ENCODE data around the gene B3GALT2. TPM values are rescaled to one million over a fixed set of nuclear protein-coding genes. Genes with fewer than 3 reads are reported as not detected.

The B3GALT2 gene
- total RNA-seq, 1 donor from 2014 or later: 7.6 TPM

GRCh38 chr1:193140254-193140653 is 46.2 kb downstream of the B3GALT2 start:
- no peak overlapping the region for H3K4me3 Mint-ChIP-seq (ENCODE audit: unreplicated experiment)
- H3K27ac Mint-ChIP-seq (ENCODE audit: unreplicated experiment): no peak overlapping the region
- no peak for TF ChIP-seq CTCF (IDR thresholded peaks at IDR 0.05)
- no peak for DNase-seq (ENCODE audit: low spot score)
- H3K4me1 Mint-ChIP-seq (ENCODE audit: low read depth): peaks cover 26% of the 10 kb centered on the region
- peaks cover 30% of the 10 kb centered on the region for H3K36me3 Mint-ChIP-seq (ENCODE audit: low read depth)
- no peaks in the 10 kb centered on the region for H3K27me3 Mint-ChIP-seq (ENCODE audit: low read depth)
- H3K9me3 Mint-ChIP-seq (ENCODE audit: low read depth): no peaks in the 10 kb centered on the region

- Mint-ChIP-seq H3K27ac (ENCODE audit: unreplicated experiment) (no peak overlapping the region), H3K4me1 (ENCODE audit: low read depth) (peaks cover 6% of the 10 kb centered on the region), H3K9me3 (ENCODE audit: low read depth) (no peaks in the 10 kb centered on the region), H3K4me3 (ENCODE audit: unreplicated experiment) (no peak overlapping the region), H3K36me3 (ENCODE audit: low read depth) (peaks cover 28% of the 10 kb centered on the region), H3K27me3 (ENCODE audit: low read depth) (no peaks in the 10 kb centered on the region)
- no peak for TF ChIP-seq CTCF (IDR thresholded peaks at IDR 0.05)
- DNase-seq (ENCODE audit: low spot score): no peak
These were observed 55.0 kb downstream of the B3GALT2 start for GRCh38 chr1:193131266-193131860.

Small RNA genes lying within 50 kb of the gene (microRNA-seq; reads per million reads assigned to microRNA genes)
- not detected for gene MIR1278 (ENCODE audit: borderline number of aligned reads)

Other genes starting within 250 kb of the B3GALT2 start
- 21.3 to 32.4 TPM (median 23.8 TPM) in 3 replicates for gene UCHL5, start 127.3 kb downstream of the B3GALT2 start, total RNA-seq
- gene RO60, start 127.0 kb downstream of the B3GALT2 start, total RNA-seq: 89.7 to 98.7 TPM (median 91.4 TPM) in 3 replicates
- 27.6 to 33.1 TPM (median 31.1 TPM) in 3 replicates for gene GLRX2, start 81.2 kb downstream of the B3GALT2 start, total RNA-seq
- gene CDC73, start 64.6 kb downstream of the B3GALT2 start, total RNA-seq: 63.2 to 80.7 TPM (median 69.4 TPM) in 3 replicates